ENCODE data around the gene CGB2.

- TF ChIP-seq CTCF (conservative IDR thresholded peaks at IDR 0.05) (no peak), EZH2 (IDR thresholded peaks at IDR 0.05; ENCODE audit: low read depth) (no peak)
These were observed 46.0 kb upstream of the CGB2 start for GRCh38 chr19:48985711-48986110.

Data from PC-9 (cell line).